ENCODE data around the gene TPRX2. TPM values are rescaled to one million over a fixed set of nuclear protein-coding genes. Genes with fewer than 3 reads are reported as not detected.

TPRX2 gene
- total and polyA plus RNA-seq, 10 donors, result not detected

DNA sequence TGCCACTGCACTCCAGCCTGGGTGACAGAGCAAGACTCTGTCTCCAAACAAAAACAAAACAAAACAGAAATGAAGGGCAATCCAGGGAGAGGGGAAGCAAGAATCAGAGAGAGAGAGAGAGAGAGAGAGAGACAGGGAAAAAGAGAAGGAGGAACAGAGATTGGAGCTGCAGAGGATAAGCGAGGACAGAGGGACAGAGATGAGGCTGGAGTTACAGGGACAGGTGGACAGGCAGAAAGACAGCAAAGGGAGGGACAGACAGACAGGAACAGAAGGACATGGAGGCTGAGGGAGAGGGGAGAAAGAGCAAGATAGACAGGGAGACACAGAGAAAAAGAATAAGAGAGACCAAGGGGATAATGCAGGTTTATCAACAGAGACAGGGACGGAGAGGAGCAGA is 38.6 kb upstream of the TPRX2 start:
- no peak overlapping the region for H3K27ac ChIP-seq
- no peak overlapping the region for H3K4me3 ChIP-seq
- WGBS, 5 donors, result 62 to 83% (median 70%) methylated on average over 2 of the region's 2 CpGs
- intact Hi-C loops (cut with DNase I; ENCODE audit: low total_unique reads), result no loop called here
- no peaks in the 10 kb centered on the region for H3K36me3 ChIP-seq
- no peaks in the 10 kb centered on the region for H3K9me3 ChIP-seq
- TF ChIP-seq CTCF (IDR thresholded peaks at IDR 0.05 in 8 of 11, conservative IDR thresholded peaks at IDR 0.05 in 3 of 11), result no peak
- TF ChIP-seq POLR2A (IDR thresholded peaks at IDR 0.05), result no peak
- TF ChIP-seq POLR2AphosphoS5 (IDR thresholded peaks at IDR 0.05), result no peak
- peaks cover 0 to 57% (median 12%) of the 10 kb centered on the region in 7 donors for H3K27me3 ChIP-seq (replicated peaks in 1 of 7)
- no peaks in the 10 kb centered on the region for H3K4me1 ChIP-seq
- DNase-seq, result no peak

DNA sequence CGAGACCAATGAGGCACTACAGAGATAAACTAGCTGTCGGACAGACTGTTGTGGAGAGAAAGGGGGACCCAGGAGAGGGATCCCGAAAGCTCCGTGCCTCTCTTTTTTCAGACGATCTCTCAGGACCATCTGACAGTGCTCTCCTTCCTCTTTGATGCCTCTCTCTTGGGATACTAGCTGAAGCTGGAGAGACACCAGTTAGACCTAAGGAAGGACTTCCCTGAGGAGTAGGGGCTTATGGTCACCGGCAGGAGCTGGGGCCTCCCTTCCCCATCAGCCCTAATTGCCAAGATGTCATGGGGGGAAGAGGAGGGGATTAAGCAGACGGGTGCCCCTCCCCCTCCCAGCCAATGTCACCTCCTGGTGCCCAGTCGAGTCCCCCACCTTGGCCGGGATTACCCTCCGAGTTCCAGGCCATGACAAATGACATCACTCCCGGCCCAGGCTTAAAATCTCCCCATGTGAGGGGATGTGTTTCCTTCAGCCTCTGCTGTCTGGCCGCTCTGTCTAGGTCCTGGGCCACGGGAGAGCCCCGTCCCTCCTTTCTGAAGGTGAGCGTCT is 37.5 kb upstream of the TPRX2 start, which contains the start of gene CRX:
Gene CRX, plus strand, starts transcription at position 478 of the 561 bp plus-strand sequence. CDS start 12,507 bp downstream, outside the sequence.
- 45 to 49% (median 46%) methylated on average over 14 to 15 of the region's 15 CpGs for WGBS, 5 donors
- intact Hi-C loops (cut with DNase I; ENCODE audit: low total_unique reads), result no loop called here
- DNase-seq, result no peak
- no peak within 1 kb of the TSS for H3K4me3 ChIP-seq
- H3K27ac ChIP-seq, result no peak within 1 kb of the TSS
- H3K36me3 ChIP-seq, result no peaks in the 10 kb centered on the region
- peaks cover 0 to 3% (median 0%) of the 10 kb centered on the region in 8 donors for H3K9me3 ChIP-seq
- TF ChIP-seq POLR2AphosphoS5 (IDR thresholded peaks at IDR 0.05) (no peak), CTCF (IDR thresholded peaks at IDR 0.05 in 8 of 11, conservative IDR thresholded peaks at IDR 0.05 in 3 of 11) (no peak), POLR2A (IDR thresholded peaks at IDR 0.05) (no peak)
- H3K4me1 ChIP-seq, result no peaks in the 10 kb centered on the region
- peaks cover 0 to 62% (median 12%) of the 10 kb centered on the region in 7 donors for H3K27me3 ChIP-seq (replicated peaks in 1 of 7)

DNA sequence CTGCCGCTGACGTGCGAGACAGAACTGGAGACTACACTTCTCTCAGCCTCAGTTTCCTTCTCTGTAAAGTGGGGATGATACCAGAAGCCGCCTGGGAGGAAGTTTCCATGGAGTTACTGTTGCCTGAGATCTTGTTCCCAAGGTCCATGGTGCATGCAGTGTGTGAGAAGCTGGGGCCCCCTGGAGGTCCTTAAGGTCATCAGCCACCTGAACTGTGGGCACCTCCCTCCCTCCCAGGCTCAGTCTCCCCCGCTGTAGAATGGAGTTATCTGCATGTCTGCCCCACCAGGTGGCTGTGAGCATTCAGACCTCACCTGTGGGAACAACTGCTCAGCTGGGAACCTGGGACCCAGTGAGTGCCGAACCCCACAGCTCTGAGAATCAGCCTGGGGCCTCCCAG is 34.6 kb upstream of the TPRX2 start:
- TF ChIP-seq POLR2A (IDR thresholded peaks at IDR 0.05) (no peak), POLR2AphosphoS5 (IDR thresholded peaks at IDR 0.05) (no peak), CTCF (IDR thresholded peaks at IDR 0.05 in 8 of 11, conservative IDR thresholded peaks at IDR 0.05 in 3 of 11) (no peak)
- Histone ChIP-seq H3K9me3 (peaks cover 0 to 8% (median 3%) of the 10 kb centered on the region in 8 donors), H3K4me1 (no peaks in the 10 kb centered on the region), H3K27ac (no peak overlapping the region), H3K36me3 (no peaks in the 10 kb centered on the region), H3K27me3 (replicated peaks in 1 of 7) (peaks cover 0 to 42% (median 9%) of the 10 kb centered on the region in 7 donors), H3K4me3 (no peak overlapping the region)
- no peak for DNase-seq
- intact Hi-C loops (cut with DNase I; ENCODE audit: low total_unique reads), result no loop called here
- 69 to 84% (median 83%) methylated on average over 6 of the region's 6 CpGs for WGBS, 5 donors

GRCh38 chr19:47826800-47827199 is 32.2 kb upstream of the TPRX2 start:
- intact Hi-C loops (cut with DNase I; ENCODE audit: low total_unique reads), result no loop called here
- WGBS, 5 donors, result 72 to 90% (median 74%) methylated on average over 6 of the region's 6 CpGs
- Histone ChIP-seq H3K27ac (no peak overlapping the region), H3K4me1 (no peaks in the 10 kb centered on the region), H3K36me3 (no peaks in the 10 kb centered on the region), H3K27me3 (replicated peaks in 1 of 7) (peaks cover 0 to 33% (median 0%) of the 10 kb centered on the region in 7 donors), H3K9me3 (peaks cover 0 to 8% (median 3%) of the 10 kb centered on the region in 8 donors), H3K4me3 (no peak overlapping the region)
- TF ChIP-seq POLR2AphosphoS5 (IDR thresholded peaks at IDR 0.05), result no peak
- TF ChIP-seq POLR2A (IDR thresholded peaks at IDR 0.05), result no peak
- no peak for TF ChIP-seq CTCF (IDR thresholded peaks at IDR 0.05 in 8 of 11, conservative IDR thresholded peaks at IDR 0.05 in 3 of 11)
- no peak for DNase-seq
